ENCODE measurements around the gene REPS2. TPM values are rescaled to one million over a fixed set of nuclear protein-coding genes. Genes with fewer than 3 reads are reported as not detected.

The REPS2 gene
- total and polyA plus RNA-seq, 2 experiments from 2014 or later: 1.2 to 4.4 TPM

GRCh38 chrX:17046478-17047097, 100.1 kb downstream of the REPS2 start:
- Histone ChIP-seq H3K27ac (ENCODE audit: low read depth) (no peak overlapping the region), H4K20me1 (replicated peaks; ENCODE audit: insufficient read depth) (no peaks in the 10 kb centered on the region), H3K4me3 (no peak overlapping the region), H3K79me2 (replicated peaks; ENCODE audit: insufficient read depth) (no peaks in the 10 kb centered on the region), H3K4me2 (no peak overlapping the region), H3K4me1 (ENCODE audit: insufficient read depth) (no peaks in the 10 kb centered on the region), H3F3A (replicated peaks; ENCODE audit: low read depth) (no peaks in the 10 kb centered on the region), H3K9me2 (ENCODE audit: insufficient read depth) (no peaks in the 10 kb centered on the region), H3K27me3 (ENCODE audit: insufficient read depth) (no peaks in the 10 kb centered on the region), H3K36me3 (ENCODE audit: insufficient read depth) (no peaks in the 10 kb centered on the region), H2AFZ (no peak overlapping the region)
- Mint-ChIP-seq H3K36me3 (ENCODE audit: low read depth) (no peaks in the 10 kb centered on the region), H3K4me1 (no peaks in the 10 kb centered on the region), H3K9me3 (no peaks in the 10 kb centered on the region), H3K4me3 (no peak overlapping the region), H3K27me3 (ENCODE audit: insufficient read depth, low read depth, poor library complexity) (no peaks in the 10 kb centered on the region), H3K27ac (no peak overlapping the region)
- TF ChIP-seq EZH2phosphoT487 (IDR thresholded peaks at IDR 0.05; ENCODE audit: unreplicated experiment): no peak
- TF ChIP-seq ZNF462 (CRISPR knock-in tag; IDR thresholded peaks at IDR 0.05): no peak
- TF ChIP-seq STAT1 (IDR thresholded peaks at IDR 0.05; ENCODE audit: unreplicated experiment): no peak
- TF ChIP-seq NANOG (IDR thresholded peaks at IDR 0.05; ENCODE audit: borderline replicate concordance): no peak
- peak; percentile 71 to 86 for TF ChIP-seq CTCF (conservative IDR thresholded peaks at IDR 0.05; ENCODE audit: low read depth in 2 of 2)
- TF ChIP-seq POLR2AphosphoS5 (IDR thresholded peaks at IDR 0.05; ENCODE audit: low read depth): no peak
- TF ChIP-seq ZNF331 (CRISPR knock-in tag; IDR thresholded peaks at IDR 0.05; ENCODE audit: low read depth): no peak
- no peak for TF ChIP-seq ZNF114 (CRISPR knock-in tag; IDR thresholded peaks at IDR 0.05)
- TF ChIP-seq CREB1 (CRISPR knock-in tag; IDR thresholded peaks at IDR 0.05; ENCODE audit: low read depth): no peak
- peak; percentile 95 for ATAC-seq
- peak; percentile 84 for DNase-seq (ENCODE audit: low spot score)

Data from GM23338 (cell line).